HEK293T (cell line): ENCODE results near the gene FAXDC2.

Experiments used
- BHLHE40 ChIP-seq: fragments of 450-650 bp; IDR thresholded peaks from 2 replicates; pipeline ENCODE4 v1.6.1; 2016; ENCODE audit warnings: mild to moderate bottlenecking, moderate library complexity, borderline replicate concordance
- CTBP1 ChIP-seq: fragments of 450-650 bp; IDR thresholded peaks from 2 replicates; pipeline ENCODE4 v1.6.1; 2016; ENCODE audit warnings: borderline replicate concordance
- FOXA1 ChIP-seq: fragments of 450-650 bp; IDR thresholded peaks from 2 replicates; pipeline ENCODE4 v1.6.1; 2016; ENCODE audit warnings: mild to moderate bottlenecking
- FOXK2 ChIP-seq: fragments of 450-650 bp; IDR thresholded peaks from 2 replicates; pipeline ENCODE4 v1.6.1; 2016; ENCODE audit warnings: mild to moderate bottlenecking
- FOXM1 ChIP-seq: fragments of 450-650 bp; IDR thresholded peaks from 2 replicates; pipeline ENCODE4 v1.6.1; 2017; ENCODE audit warnings: mild to moderate bottlenecking, borderline replicate concordance
- LEF1 ChIP-seq: fragments of 450-650 bp; IDR thresholded peaks from 2 replicates; pipeline ENCODE4 v1.6.1; 2017; ENCODE audit warnings: mild to moderate bottlenecking, borderline replicate concordance
- NFRKB ChIP-seq: fragments of 450-650 bp; IDR thresholded peaks from 2 replicates; pipeline ENCODE4 v1.6.1; 2016; ENCODE audit warnings: mild to moderate bottlenecking, moderate library complexity
- SP1 ChIP-seq: fragments of 450-650 bp; IDR thresholded peaks from 2 replicates; pipeline ENCODE4 v1.6.1; 2017
- SUZ12 ChIP-seq: fragments of 450-650 bp; IDR thresholded peaks from 2 replicates; pipeline ENCODE4 v1.6.1; 2016; ENCODE audit warnings: mild to moderate bottlenecking
- TARDBP ChIP-seq: fragments of 450-650 bp; IDR thresholded peaks from 2 replicates; pipeline ENCODE4 v1.6.1; 2016
- ZNF384 ChIP-seq: fragments of 450-650 bp; IDR thresholded peaks from 2 replicates; pipeline ENCODE4 v1.6.1; 2016

DNA sequence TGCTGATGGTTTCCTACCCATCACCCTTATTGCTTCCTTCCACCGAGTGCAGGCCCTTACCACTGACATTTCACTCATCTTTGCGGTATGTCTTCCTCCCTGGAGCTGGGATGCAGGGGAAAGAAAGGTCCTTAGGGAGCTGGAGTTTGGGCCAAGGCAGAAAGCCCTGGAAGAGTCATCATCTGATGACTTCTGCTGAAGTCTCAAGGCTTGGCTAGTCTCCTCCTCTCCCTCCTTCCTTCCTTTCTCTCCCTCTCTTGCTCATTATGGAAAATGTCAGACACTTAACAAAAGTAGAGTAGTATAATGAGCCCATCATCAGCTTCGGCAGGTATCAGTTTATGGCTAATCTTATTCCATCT lies 55.2 kb downstream of the FAXDC2 start:
- TF ChIP-seq FOXA1 (no peak), SUZ12 (no peak), SP1 (no peak), FOXM1 (no peak), BHLHE40 (no peak), TARDBP (no peak), ZNF384 (no peak), LEF1 (no peak), CTBP1 (no peak), FOXK2 (no peak), NFRKB (no peak)
